Activated T-cell treated with anti-CD3 and anti-CD28 coated beads, Interleukin-2, amount 50 U/mL, for 72 hours (primary cell): ENCODE measurements around the gene EFHC1. TPM values are rescaled to one million over a fixed set of nuclear protein-coding genes. Genes with fewer than 3 reads are reported as not detected.
A peak's percentile ranks its signal among the peaks of the same experiment; 100 is the strongest.
"Not testable (repeated sequence)": the region's sequence is repeated elsewhere in the genome, so short reads cannot be mapped to it uniquely, and the experiment has no call there.

Source experiments
- ATAC-seq, 2 donors: fragments of 150-1000 bp; cut with Tn5 transposase; replicated peaks in 1 of 2; 2 replicates each; pipeline ENCODE4 v1.10.0; 2021; ENCODE audit warnings: moderate library complexity in 2 of 2, mild to moderate bottlenecking in 1 of 2
- DNase-seq, 2 donors: peaks; one replicate each; pipeline ENCODE4 v3.0.0; 2021 to 2022; ENCODE audit warnings: mixed read lengths in 1 of 2
- H3K27ac Mint-ChIP-seq: one replicate; pipeline ENCODE4 v1.8.0; 2022; ENCODE audit warnings: mild to moderate bottlenecking, moderate library complexity, mixed read lengths
- H3K27me3 Mint-ChIP-seq: one replicate; pipeline ENCODE4 v1.8.0; 2022; ENCODE audit warnings: low read depth, mixed read lengths
- H3K36me3 Mint-ChIP-seq, 2 donors: one replicate each; pipeline ENCODE4 v1.8.0; 2022; ENCODE audit warnings: mixed read lengths in 2 of 2, mild to moderate bottlenecking in 1 of 2; ENCODE audit not compliant: insufficient read depth in 2 of 2
- H3K4me1 Mint-ChIP-seq: one replicate; pipeline ENCODE4 v1.8.0; 2022; ENCODE audit warnings: low read depth, mixed read lengths
- H3K4me3 Mint-ChIP-seq, 2 donors: one replicate each; pipeline ENCODE4 v1.8.0; 2022; ENCODE audit warnings: mild to moderate bottlenecking in 2 of 2, mixed read lengths in 2 of 2, moderate library complexity in 2 of 2
- H3K9me3 Mint-ChIP-seq, 2 donors: one replicate each; pipeline ENCODE4 v1.8.0; 2022; ENCODE audit warnings: mixed read lengths in 2 of 2
- total RNA-seq, 2 donors: library from RNA; stranded (reverse); gene quantifications; one replicate each; pipeline ENCODE4 v1.2.3, GENCODE V29; 2022

The EFHC1 gene, protein sequence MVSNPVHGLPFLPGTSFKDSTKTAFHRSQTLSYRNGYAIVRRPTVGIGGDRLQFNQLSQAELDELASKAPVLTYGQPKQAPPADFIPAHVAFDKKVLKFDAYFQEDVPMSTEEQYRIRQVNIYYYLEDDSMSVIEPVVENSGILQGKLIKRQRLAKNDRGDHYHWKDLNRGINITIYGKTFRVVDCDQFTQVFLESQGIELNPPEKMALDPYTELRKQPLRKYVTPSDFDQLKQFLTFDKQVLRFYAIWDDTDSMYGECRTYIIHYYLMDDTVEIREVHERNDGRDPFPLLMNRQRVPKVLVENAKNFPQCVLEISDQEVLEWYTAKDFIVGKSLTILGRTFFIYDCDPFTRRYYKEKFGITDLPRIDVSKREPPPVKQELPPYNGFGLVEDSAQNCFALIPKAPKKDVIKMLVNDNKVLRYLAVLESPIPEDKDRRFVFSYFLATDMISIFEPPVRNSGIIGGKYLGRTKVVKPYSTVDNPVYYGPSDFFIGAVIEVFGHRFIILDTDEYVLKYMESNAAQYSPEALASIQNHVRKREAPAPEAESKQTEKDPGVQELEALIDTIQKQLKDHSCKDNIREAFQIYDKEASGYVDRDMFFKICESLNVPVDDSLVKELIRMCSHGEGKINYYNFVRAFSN
- total RNA-seq, result 1 to 10 TPM; 4.6 to 5.1 TPM

DNA sequence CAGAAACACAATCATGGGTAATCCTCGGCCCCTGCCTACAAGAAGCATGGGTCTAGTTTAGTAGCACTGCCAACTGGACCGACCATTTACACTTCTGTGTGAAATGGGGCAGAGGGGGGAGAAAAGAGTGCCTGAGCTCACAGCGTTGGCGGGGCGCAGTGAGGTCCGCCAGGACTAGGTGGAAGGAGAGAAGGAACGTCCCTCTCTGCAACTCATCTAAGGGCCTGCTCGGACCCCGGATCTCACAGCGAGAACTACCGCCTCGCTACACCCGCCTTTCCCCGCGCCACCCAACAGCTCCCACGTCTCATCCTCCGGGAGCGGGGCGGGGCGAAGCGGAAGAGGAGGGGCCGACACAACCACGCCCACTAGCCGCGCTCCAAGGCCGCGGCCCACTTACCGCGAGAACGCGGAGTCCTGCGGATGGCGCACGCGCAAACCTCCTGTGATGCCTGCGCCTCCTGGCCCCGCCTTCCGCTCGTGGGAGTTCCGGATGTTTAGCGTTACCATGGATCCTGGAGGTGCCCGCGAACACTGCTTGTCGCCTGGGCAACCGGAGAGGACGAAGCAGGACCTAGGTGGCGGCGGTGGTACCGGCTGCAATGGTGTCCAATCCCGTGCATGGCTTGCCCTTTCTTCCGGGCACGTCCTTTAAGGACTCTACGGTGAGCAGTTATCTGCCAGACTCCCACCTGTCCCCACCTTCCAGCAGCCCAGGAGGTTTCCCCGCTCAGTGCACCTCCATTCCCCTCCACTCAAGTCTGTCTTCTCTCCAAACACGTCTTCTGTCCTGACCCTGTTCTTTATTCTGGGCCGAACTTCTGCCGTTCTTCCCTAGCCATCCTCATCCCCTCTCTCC, at the start of gene EFHC1:
EFHC1 (plus strand) TSS at position 534 of the 859 bp plus-strand sequence; CDS start at position 603, 69 bp downstream.
- Mint-ChIP-seq H3K9me3 (no peaks in the 10 kb centered on the region), H3K4me3 (no peak within 1 kb of the TSS), H3K36me3 (no peaks in the 10 kb centered on the region), H3K4me1 (peaks cover 21% of the 10 kb centered on the region), H3K27ac (peak within 1 kb of the TSS; percentile 75), H3K27me3 (no peaks in the 10 kb centered on the region)
- ATAC-seq, result peak; percentile 93 to 94
- DNase-seq, result peak; percentile 98 to 99

DNA sequence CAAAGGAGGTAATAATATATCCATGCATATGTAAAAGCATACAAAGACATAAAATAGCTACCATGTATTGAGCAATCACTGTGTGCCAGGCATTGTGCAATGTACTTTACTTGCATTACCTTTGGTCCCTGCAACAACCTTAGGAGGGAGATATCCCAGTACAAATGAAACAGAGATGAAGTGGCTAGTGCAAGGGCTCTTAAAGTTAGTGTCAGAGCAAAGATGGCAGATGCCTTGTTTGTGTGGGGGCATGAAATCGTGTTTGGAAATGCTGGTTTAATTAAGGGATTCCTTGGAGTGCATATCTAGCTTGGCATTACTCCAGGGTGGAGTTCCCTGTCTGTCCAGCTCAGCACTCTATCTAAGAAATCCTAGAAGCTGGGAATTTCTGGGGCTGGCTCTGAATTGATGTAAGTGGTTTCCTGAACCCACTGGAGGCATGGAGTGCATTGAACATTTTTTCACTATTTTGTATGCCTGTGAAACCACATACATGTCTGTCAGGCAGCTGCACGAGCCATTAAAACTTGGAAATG, 48.4 kb upstream of the EFHC1 start:
- no peak for ATAC-seq
- Mint-ChIP-seq H3K9me3 (peaks cover 5 to 6% of the 10 kb centered on the region in 2 donors), H3K4me1 (peaks cover 51% of the 10 kb centered on the region), H3K27ac (no peak overlapping the region), H3K4me3 (no peak overlapping the region), H3K36me3 (peaks cover 15 to 23% of the 10 kb centered on the region in 2 donors), H3K27me3 (no peaks in the 10 kb centered on the region)
- no peak for DNase-seq

DNA sequence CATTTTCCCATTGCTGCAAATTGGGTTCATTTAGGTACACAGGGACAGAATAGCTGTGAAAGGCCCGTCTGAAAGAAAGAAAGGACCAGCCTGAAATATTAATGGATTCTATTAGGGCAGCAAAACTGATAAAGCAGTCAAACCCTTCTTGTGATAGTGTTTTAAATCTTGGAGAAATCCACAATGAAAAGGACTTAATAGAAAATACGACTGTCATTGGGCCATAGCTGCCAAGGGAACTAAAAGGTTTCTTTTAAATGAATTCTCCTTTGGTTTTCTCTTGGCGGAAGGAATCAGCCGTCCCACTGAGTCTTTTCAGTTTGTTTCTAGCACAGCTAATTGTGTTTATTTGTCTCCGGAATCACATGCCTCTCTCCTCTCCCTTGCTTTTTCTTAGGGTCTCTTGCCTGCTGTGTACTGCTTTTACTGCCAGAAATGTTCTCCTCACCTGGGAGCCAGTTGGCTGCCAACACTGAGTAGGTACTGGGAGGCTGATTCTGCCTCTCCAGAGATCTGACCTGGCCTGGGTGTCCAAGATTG, 46.9 kb upstream of the EFHC1 start:
- Mint-ChIP-seq H3K4me3 (no peak overlapping the region), H3K9me3 (peaks cover 5 to 6% of the 10 kb centered on the region in 2 donors), H3K27me3 (no peaks in the 10 kb centered on the region), H3K4me1 (peaks cover 51% of the 10 kb centered on the region), H3K27ac (no peak overlapping the region), H3K36me3 (peaks cover 13 to 19% of the 10 kb centered on the region in 2 donors)
- no peak for ATAC-seq
- no peak for DNase-seq

DNA sequence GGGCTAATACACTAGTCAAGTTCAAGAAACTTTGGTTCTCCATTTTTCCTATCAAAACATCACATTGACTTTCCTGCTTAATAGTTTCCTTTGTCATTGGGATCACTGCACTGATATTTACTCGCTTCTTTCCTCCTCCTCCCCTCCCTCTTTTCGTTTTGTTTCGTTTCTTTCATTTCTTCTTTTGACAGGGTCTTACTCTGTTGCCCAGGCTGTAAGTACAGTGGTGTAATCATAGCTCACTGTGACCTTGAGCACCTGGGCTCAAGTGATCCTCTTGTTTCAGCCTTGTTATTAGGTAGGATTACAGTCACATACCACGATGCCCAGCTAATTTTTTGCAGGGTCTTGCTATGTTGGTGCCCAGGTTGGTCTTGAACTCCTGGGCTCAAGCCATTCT, 45.9 kb upstream of the EFHC1 start:
- DNase-seq, result no peak
- Mint-ChIP-seq H3K9me3 (peaks cover 5 to 6% of the 10 kb centered on the region in 2 donors), H3K27ac (no peak overlapping the region), H3K4me1 (peaks cover 50% of the 10 kb centered on the region), H3K36me3 (peaks cover 15 to 18% of the 10 kb centered on the region in 2 donors), H3K27me3 (no peaks in the 10 kb centered on the region), H3K4me3 (no peak overlapping the region)
- no peak for ATAC-seq

DNA sequence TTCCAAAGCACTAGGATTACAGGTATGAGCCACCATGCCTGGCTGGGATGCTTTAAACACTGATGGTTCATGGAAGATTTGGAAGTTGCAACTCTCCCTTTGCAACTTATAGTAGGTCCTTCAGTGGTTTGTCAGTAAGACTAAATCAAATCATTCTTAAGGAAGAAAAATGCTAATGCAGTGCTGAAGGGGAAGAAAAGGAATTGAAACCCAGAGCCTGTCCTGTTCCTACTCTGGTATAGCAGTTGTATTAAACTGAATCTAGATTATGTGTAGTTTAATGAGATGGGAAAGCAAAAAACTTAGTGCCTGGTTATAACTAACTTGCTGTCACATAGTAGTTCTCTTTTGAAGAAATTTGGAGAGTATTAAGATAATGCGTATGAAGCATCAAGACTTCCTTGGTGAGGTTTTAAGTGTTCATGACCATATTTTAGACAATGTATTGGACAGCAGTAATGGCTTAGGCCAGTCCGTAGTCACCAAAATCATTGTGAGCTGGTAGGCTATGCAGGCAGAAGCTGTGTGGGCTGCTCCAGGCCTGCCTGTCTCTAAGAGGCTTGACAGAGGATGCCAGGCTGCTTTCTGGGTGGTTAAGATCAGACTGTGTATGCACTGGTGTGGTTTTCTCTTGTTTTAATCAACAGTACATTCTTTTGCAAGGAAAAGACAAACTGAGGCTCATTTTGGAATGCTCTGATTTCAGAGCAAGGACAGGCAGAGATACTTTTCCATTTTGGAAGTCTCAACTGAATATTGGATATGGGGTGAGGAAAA, 44.2 kb upstream of the EFHC1 start:
- ATAC-seq, result peak in 1 of 2 donors; percentile 62
- Mint-ChIP-seq H3K27ac (no peak overlapping the region), H3K4me3 (peak overlapping the region in 1 of 2 donors; percentile 44)

DNA sequence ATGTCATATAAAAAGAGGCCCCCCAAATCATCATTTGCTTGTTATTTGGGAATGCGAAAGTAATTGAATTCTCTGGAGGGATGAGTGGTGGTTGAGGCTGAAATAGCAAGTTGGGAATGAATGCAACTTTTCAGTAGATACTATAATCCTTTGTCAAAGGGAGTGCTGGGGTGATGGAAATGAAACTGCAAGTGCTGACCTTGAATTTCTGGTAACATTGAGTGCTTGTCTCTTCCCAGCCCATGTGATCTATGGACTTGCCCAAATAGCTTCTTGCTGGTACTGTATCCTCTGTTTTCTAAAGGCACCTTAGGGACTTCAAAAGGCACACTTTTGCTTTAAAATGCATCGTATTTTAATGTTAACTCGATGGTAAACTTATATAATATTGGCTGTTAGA, 43.4 kb upstream of the EFHC1 start:
- H3K27me3 Mint-ChIP-seq, result no peaks in the 10 kb centered on the region
- H3K27ac Mint-ChIP-seq, result no peak overlapping the region
- peak overlapping the region; percentile 48 to 65 for H3K4me3 Mint-ChIP-seq
- DNase-seq (no peak), ATAC-seq (no peak)
- peaks cover 5 to 6% of the 10 kb centered on the region in 2 donors for H3K9me3 Mint-ChIP-seq
- peaks cover 70% of the 10 kb centered on the region for H3K4me1 Mint-ChIP-seq
- peaks cover 15 to 20% of the 10 kb centered on the region in 2 donors for H3K36me3 Mint-ChIP-seq

More for the DNA sequence above, 44.2 kb upstream of the EFHC1 start:
- Mint-ChIP-seq H3K36me3 (peaks cover 15 to 22% of the 10 kb centered on the region in 2 donors), H3K9me3 (peaks cover 5 to 6% of the 10 kb centered on the region in 2 donors), H3K27me3 (no peaks in the 10 kb centered on the region), H3K4me1 (peaks cover 62% of the 10 kb centered on the region)
- no peak for DNase-seq

DNA sequence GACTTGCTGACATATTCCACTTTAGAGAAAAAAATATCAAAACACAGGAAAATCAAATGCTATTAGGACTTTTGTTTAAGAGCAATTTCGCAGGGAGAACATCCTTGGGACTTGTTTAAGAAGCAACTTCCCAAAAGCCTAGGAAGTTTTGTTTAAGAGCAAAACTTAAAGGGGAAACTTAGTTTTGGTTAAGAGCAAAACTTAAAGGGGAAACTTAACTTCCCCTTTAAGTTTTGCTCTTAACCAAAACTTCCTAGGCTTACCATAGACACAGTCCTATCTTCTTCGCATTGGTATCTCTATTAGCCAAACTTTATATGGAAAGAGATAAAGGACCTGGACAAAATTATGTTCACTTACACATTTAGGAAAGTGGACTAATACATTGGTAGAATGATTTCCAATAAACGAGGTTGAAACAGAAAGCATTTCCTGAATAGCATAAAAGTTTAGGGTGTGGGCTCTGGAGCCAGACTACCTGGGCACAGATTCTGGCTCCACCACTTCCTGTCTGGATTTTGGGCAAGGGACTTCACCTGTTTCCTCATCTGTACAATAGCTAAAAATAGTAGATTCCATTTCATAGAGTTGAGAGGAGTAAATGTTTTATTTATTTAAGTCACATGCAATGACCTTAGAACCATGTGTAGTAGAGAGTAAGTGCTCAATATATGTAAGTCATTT, 42.5 kb upstream of the EFHC1 start:
- peaks cover 5 to 6% of the 10 kb centered on the region in 2 donors for H3K9me3 Mint-ChIP-seq
- no peaks in the 10 kb centered on the region for H3K27me3 Mint-ChIP-seq
- H3K27ac Mint-ChIP-seq, result peak overlapping the region; percentile 34
- ATAC-seq (no peak), DNase-seq (no peak)
- peak overlapping the region; percentile 48 to 65 for H3K4me3 Mint-ChIP-seq
- H3K36me3 Mint-ChIP-seq, result peaks cover 15 to 18% of the 10 kb centered on the region in 2 donors
- peaks cover 77% of the 10 kb centered on the region for H3K4me1 Mint-ChIP-seq

DNA sequence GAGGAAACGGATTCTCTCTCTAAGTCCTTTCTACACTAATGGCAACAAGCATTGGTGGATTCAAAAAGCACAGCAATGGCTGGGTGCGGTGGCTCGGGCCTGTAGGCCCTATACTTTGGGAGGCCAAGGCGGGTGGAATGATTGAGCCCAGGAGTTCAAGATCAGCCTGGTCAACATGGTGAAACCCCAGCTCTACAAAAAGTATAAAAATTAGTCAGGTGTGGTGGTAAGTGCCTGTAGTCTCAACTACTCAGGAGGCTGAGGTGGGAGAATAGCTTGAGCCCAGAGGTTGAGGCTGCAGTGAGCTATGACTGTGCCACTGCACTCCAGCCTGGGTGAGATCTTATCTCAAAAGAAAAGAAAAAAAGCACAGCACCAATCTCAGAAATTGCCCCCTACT, 38.9 kb upstream of the EFHC1 start:
- H3K4me3 Mint-ChIP-seq, result no peak overlapping the region
- H3K27me3 Mint-ChIP-seq, result no peaks in the 10 kb centered on the region
- DNase-seq (peak; percentile 22 to 46), ATAC-seq (peak; percentile 84 to 90)
- H3K9me3 Mint-ChIP-seq, result no peaks in the 10 kb centered on the region
- H3K27ac Mint-ChIP-seq, result no peak overlapping the region
- H3K4me1 Mint-ChIP-seq, result peaks cover 93% of the 10 kb centered on the region
- H3K36me3 Mint-ChIP-seq, result peaks cover 4 to 13% of the 10 kb centered on the region in 2 donors

DNA sequence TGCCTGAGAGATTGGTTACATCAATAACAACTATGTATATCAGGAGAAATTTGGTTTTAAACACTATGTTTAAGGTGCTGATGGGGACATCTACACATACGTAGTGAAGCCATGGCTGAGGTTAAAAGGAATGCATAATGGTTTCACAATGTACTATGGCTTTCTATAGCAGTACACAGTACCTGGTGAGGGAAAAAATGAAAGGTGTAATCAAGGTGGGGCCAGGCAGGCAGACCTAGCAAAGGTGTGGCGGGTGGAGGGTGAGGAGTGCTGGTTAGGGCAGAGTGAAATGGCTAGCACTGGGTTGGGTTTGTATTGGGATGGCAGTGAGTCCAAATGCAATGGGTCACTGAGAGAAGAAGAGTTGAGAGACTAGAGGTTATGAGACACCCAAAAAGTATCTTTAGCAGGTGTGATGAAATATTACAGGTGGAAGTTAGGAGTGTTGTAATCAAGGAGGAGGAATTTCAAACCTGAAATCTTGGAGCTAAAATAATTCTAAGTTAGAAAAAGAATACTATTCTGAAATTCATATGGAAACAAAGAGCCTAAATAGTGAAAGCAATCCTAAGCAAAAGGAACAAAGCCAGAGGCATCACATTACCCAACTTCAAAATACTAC, 35.9 kb upstream of the EFHC1 start:
- ATAC-seq (no peak), DNase-seq (no peak)
- peaks cover 76% of the 10 kb centered on the region for H3K4me1 Mint-ChIP-seq
- H3K27ac Mint-ChIP-seq, result no peak overlapping the region
- no peaks in the 10 kb centered on the region for H3K27me3 Mint-ChIP-seq
- no peak overlapping the region for H3K4me3 Mint-ChIP-seq
- H3K36me3 Mint-ChIP-seq, result peaks cover 1 to 13% of the 10 kb centered on the region in 2 donors
- H3K9me3 Mint-ChIP-seq, result no peaks in the 10 kb centered on the region

DNA sequence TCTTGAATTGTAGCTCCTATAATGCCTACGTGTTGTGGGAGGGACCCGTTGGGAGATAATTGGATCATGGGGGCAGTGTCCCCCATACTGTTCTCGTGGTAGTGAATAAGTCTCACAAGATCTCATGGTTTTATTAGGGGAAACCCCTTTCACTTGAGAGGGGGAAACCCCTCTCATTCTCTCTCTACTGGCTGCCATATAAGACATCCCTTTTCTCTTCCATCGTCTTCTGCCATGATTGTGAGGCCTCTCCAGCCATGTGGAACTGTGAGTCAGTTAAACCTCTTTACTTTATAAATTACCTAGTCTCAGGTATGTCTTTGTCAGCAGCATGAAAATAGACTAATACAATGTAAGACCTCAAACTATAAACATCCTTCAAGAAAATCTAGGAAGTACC, 35.1 kb upstream of the EFHC1 start:
- Mint-ChIP-seq H3K27ac (no peak overlapping the region), H3K27me3 (no peaks in the 10 kb centered on the region), H3K9me3 (no peaks in the 10 kb centered on the region), H3K36me3 (peaks cover 1 to 9% of the 10 kb centered on the region in 2 donors), H3K4me3 (no peak overlapping the region), H3K4me1 (peaks cover 79% of the 10 kb centered on the region)
- no peak for DNase-seq
- ATAC-seq, result no peak

DNA sequence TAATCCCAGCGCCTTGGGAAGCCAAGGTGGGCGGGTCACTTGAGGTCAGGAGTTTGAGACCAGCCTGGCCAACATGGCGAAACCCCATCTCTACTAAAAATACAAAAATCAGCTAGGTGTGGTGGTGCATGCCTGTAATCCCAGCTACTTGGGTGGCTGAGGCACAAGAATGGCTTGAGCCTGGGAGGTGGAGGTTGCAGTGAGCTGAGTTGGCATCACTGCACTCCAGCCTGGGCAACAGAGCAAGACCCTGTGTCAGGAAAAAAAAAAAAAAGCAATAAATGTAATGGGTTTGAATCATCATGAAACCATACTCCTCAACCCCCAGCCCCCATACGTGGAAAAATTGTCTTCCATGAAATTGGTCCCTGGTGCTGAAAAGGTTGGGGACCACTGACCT, 32.0 kb upstream of the EFHC1 start:
- H3K4me1 Mint-ChIP-seq, result peaks cover 81% of the 10 kb centered on the region
- not testable (repeated sequence) for H3K36me3 Mint-ChIP-seq, H3K27ac Mint-ChIP-seq, H3K9me3 Mint-ChIP-seq, DNase-seq, H3K4me3 Mint-ChIP-seq, H3K27me3 Mint-ChIP-seq, ATAC-seq
